ENCODE results near the gene BCDIN3D. TPM values are rescaled to one million over a fixed set of nuclear protein-coding genes. Genes with fewer than 3 reads are reported as not detected.

The BCDIN3D gene
- total RNA-seq, 2 donors from 2014 or later: 3.3 to 3.7 TPM

GRCh38 chr12:49878021-49878420 is 35.1 kb upstream of the BCDIN3D start:
- no peak overlapping the region for H3K27ac ChIP-seq
- no peak overlapping the region for H3K9ac ChIP-seq (ENCODE audit: low read depth in 2 of 2, low read length in 2 of 2)
- no peaks in the 10 kb centered on the region for H3K4me1 ChIP-seq
- intact Hi-C loops (cut with DNase I): no loop called here
- no peaks in the 10 kb centered on the region for H3K9me3 ChIP-seq
- H3K27me3 ChIP-seq: no peaks in the 10 kb centered on the region
- no peaks in the 10 kb centered on the region for H3K36me3 ChIP-seq
- no peak for TF ChIP-seq CTCF (IDR thresholded peaks at IDR 0.05)
- DNase-seq: no peak
- no peak overlapping the region for H3K4me3 ChIP-seq

DNA sequence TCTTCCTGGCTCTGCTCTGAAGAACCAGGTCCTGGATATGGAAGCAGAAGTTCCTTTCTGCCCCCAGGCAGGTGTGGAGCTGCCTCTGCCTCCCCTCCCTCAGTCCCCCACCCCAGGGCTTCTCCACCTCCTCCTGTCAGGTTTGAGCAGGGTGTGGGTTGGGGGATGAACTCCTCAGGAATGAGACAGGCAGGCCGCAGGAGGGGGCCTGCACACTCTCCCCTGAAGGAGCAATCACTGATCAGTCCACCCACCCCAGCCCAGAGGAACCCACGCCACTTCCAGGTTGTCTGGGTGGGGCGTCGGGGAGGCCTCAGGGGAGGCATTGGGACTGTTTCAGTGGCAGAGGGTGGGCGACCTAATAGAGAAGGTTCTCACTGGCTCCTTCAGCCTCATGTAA is 34.2 kb upstream of the BCDIN3D start:
- H3K4me1 ChIP-seq: no peaks in the 10 kb centered on the region
- H3K36me3 ChIP-seq: no peaks in the 10 kb centered on the region
- H3K9me3 ChIP-seq: no peaks in the 10 kb centered on the region
- H3K27ac ChIP-seq: no peak overlapping the region
- TF ChIP-seq CTCF (IDR thresholded peaks at IDR 0.05): no peak
- intact Hi-C loops (cut with DNase I): no loop called here
- DNase-seq: no peak
- H3K9ac ChIP-seq (ENCODE audit: low read depth in 2 of 2, low read length in 2 of 2): no peak overlapping the region
- H3K27me3 ChIP-seq: no peaks in the 10 kb centered on the region
- H3K4me3 ChIP-seq: no peak overlapping the region

- H3K4me3 ChIP-seq: no peak overlapping the region
- H3K9ac ChIP-seq (ENCODE audit: low read depth in 2 of 2, low read length in 2 of 2): no peak overlapping the region
- H3K36me3 ChIP-seq: no peaks in the 10 kb centered on the region
- no peaks in the 10 kb centered on the region for H3K4me1 ChIP-seq
- DNase-seq: no peak
- TF ChIP-seq CTCF (IDR thresholded peaks at IDR 0.05): no peak
- intact Hi-C loops (cut with DNase I): no loop called here
- H3K9me3 ChIP-seq: no peaks in the 10 kb centered on the region
- no peak overlapping the region for H3K27ac ChIP-seq
- H3K27me3 ChIP-seq: no peaks in the 10 kb centered on the region
Measured at GRCh38 chr12:49876070-49876469, 33.2 kb upstream of the BCDIN3D start.

GRCh38 chr12:49875115-49875720 is 32.3 kb upstream of the BCDIN3D start:
- Histone ChIP-seq H3K36me3 (no peaks in the 10 kb centered on the region), H3K4me1 (no peaks in the 10 kb centered on the region), H3K9me3 (no peaks in the 10 kb centered on the region), H3K27ac (no peak overlapping the region), H3K9ac (ENCODE audit: low read depth in 2 of 2, low read length in 2 of 2) (no peak overlapping the region), H3K27me3 (no peaks in the 10 kb centered on the region), H3K4me3 (no peak overlapping the region)
- intact Hi-C loops (cut with DNase I): no loop called here
- no peak for DNase-seq
- no peak for TF ChIP-seq CTCF (IDR thresholded peaks at IDR 0.05)

GRCh38 chr12:49874142-49874897 is 31.4 kb upstream of the BCDIN3D start:
- Histone ChIP-seq H3K4me1 (no peaks in the 10 kb centered on the region), H3K36me3 (no peaks in the 10 kb centered on the region), H3K9me3 (no peaks in the 10 kb centered on the region), H3K4me3 (no peak overlapping the region), H3K27ac (no peak overlapping the region), H3K9ac (ENCODE audit: low read depth in 2 of 2, low read length in 2 of 2) (no peak overlapping the region), H3K27me3 (no peaks in the 10 kb centered on the region)
- no peak for DNase-seq
- intact Hi-C loops (cut with DNase I): no loop called here
- TF ChIP-seq CTCF (IDR thresholded peaks at IDR 0.05): no peak
